H9 (cell line): ENCODE measurements around the gene STK10. TPM values are rescaled to one million over a fixed set of nuclear protein-coding genes. Genes with fewer than 3 reads are reported as not detected.

Source experiments
- DNase-seq: peaks from one replicate; pipeline ENCODE4 v3.0.0-alpha.2; 2017
- H2AFZ ChIP-seq: one replicate; pipeline ENCODE4 v1.6.1; 2013; ENCODE audit warnings: mild to moderate bottlenecking, low read length, control low read depth, moderate library complexity
- H2AK5ac ChIP-seq: 2 replicates; pipeline ENCODE4 v1.6.1; 2013; ENCODE audit warnings: low read length, control low read depth, mixed read lengths; ENCODE audit not compliant: insufficient read length
- H2BK120ac ChIP-seq: one replicate; pipeline ENCODE4 v1.6.1; 2013; ENCODE audit warnings: low read depth, mild to moderate bottlenecking, low read length, control low read depth, inconsistent platforms; ENCODE audit not compliant: poor library complexity, severe bottlenecking
- H2BK12ac ChIP-seq: 2 replicates; pipeline ENCODE4 v1.6.1; 2013; ENCODE audit warnings: low read length, control low read depth, mixed read lengths, low read depth; ENCODE audit not compliant: insufficient read length
- H2BK15ac ChIP-seq: 2 replicates; pipeline ENCODE4 v1.6.1; 2013; ENCODE audit warnings: low read depth, low read length, control low read depth
- H2BK20ac ChIP-seq: one replicate; pipeline ENCODE4 v1.6.1; 2013; ENCODE audit warnings: low read depth, mild to moderate bottlenecking, low read length, control low read depth, inconsistent platforms; ENCODE audit not compliant: poor library complexity, severe bottlenecking
- H2BK5ac ChIP-seq: 2 replicates; pipeline ENCODE4 v1.6.1; 2013; ENCODE audit warnings: low read length, control low read depth, mixed read lengths; ENCODE audit not compliant: insufficient read length
- H3K14ac ChIP-seq: 2 replicates; pipeline ENCODE4 v1.6.1; 2013; ENCODE audit warnings: low read length, control low read depth; ENCODE audit not compliant: insufficient read depth
- H3K18ac ChIP-seq: 2 replicates; pipeline ENCODE4 v1.6.1; 2013; ENCODE audit warnings: low read depth, mild to moderate bottlenecking, mixed read lengths, low read length, control low read depth; ENCODE audit not compliant: insufficient read length
- H3K23ac ChIP-seq: 2 replicates; pipeline ENCODE4 v1.6.1; 2013; ENCODE audit warnings: low read length, control low read depth, mixed read lengths, low read depth; ENCODE audit not compliant: insufficient read length
- H3K23me2 ChIP-seq: 2 replicates; pipeline ENCODE4 v1.6.1; 2013; ENCODE audit warnings: low read depth, mild to moderate bottlenecking, mixed read lengths, low read length, control low read depth; ENCODE audit not compliant: insufficient read length, poor library complexity, severe bottlenecking
- H3K27ac ChIP-seq: 2 replicates; pipeline ENCODE4 v1.5.1; 2013; ENCODE audit warnings: low read length, control low read depth, mixed read lengths, low read depth; ENCODE audit not compliant: insufficient read length
- H3K27me3 ChIP-seq: 2 replicates; pipeline ENCODE4 v1.6.1; 2013; ENCODE audit warnings: low read length, control low read depth, inconsistent platforms; ENCODE audit not compliant: insufficient read depth
- H3K4ac ChIP-seq: 2 replicates; pipeline ENCODE4 v1.6.1; 2013; ENCODE audit warnings: low read depth, mild to moderate bottlenecking, control low read depth, inconsistent platforms, low read length, moderate library complexity
- H3K4me1 ChIP-seq: 2 replicates; pipeline ENCODE4 v1.6.1; 2013; ENCODE audit warnings: low read length, control low read depth, inconsistent platforms; ENCODE audit not compliant: insufficient read depth
- H3K4me2 ChIP-seq: 2 replicates; pipeline ENCODE4 v1.6.1; 2013; ENCODE audit warnings: low read length, control low read depth, mixed read lengths; ENCODE audit not compliant: insufficient read length, insufficient read depth
- H3K56ac ChIP-seq: 2 replicates; pipeline ENCODE4 v1.6.1; 2013; ENCODE audit warnings: low read depth, mild to moderate bottlenecking, mixed read lengths, low read length, control low read depth; ENCODE audit not compliant: insufficient read length
- H3K79me1 ChIP-seq: 2 replicates; pipeline ENCODE4 v1.6.1; 2013; ENCODE audit warnings: low read depth, mild to moderate bottlenecking, moderate library complexity, low read length, control low read depth, inconsistent platforms; ENCODE audit not compliant: insufficient read depth, poor library complexity, severe bottlenecking
- H3K79me2 ChIP-seq: 2 replicates; pipeline ENCODE4 v1.6.1; 2013; ENCODE audit warnings: low read length, control low read depth, inconsistent platforms; ENCODE audit not compliant: insufficient read depth
- H3K9ac ChIP-seq: 2 replicates; pipeline ENCODE4 v1.6.1; 2013; ENCODE audit warnings: low read length, control low read depth, mixed read lengths; ENCODE audit not compliant: insufficient read length; ENCODE audit errors: extremely low read depth
- H3K9me3 ChIP-seq: one replicate; pipeline ENCODE4 v1.6.1; 2013; ENCODE audit warnings: low read depth, low read length, inconsistent platforms; ENCODE audit not compliant: control insufficient read depth
- H3T11ph ChIP-seq: one replicate; pipeline ENCODE4 v1.6.1; 2013; ENCODE audit warnings: mild to moderate bottlenecking, low read length, control low read depth, inconsistent platforms
- H4K20me1 ChIP-seq: one replicate; pipeline ENCODE4 v1.6.1; 2013; ENCODE audit not compliant: control insufficient read depth, insufficient read length, insufficient read depth
- H4K5ac ChIP-seq: 2 replicates; pipeline ENCODE4 v1.6.1; 2013; ENCODE audit warnings: low read depth, mild to moderate bottlenecking, mixed read lengths, low read length, control low read depth; ENCODE audit not compliant: insufficient read length
- H4K8ac ChIP-seq: replicated peaks from 2 replicates; pipeline ENCODE4 v1.6.1; 2013; ENCODE audit warnings: low read length, control low read depth, mixed read lengths, low read depth; ENCODE audit not compliant: insufficient read length
- H4K91ac ChIP-seq: 2 replicates; pipeline ENCODE4 v1.6.1; 2013; ENCODE audit warnings: low read depth, mild to moderate bottlenecking, moderate library complexity, mixed read lengths, low read length, control low read depth; ENCODE audit not compliant: insufficient read length
- H3K27ac Mint-ChIP-seq, 3 experiments: 2 replicates in 2 of 3; 3 replicates in 1 of 3; pipeline ENCODE4 v1.8.0; 2020 to 2021; ENCODE audit warnings: mixed read lengths in 3 of 3, mild to moderate bottlenecking in 1 of 3, moderate library complexity in 1 of 3
- H3K27me3 Mint-ChIP-seq: 2 replicates; pipeline ENCODE4 v1.8.0; 2021; ENCODE audit warnings: low read depth, mild to moderate bottlenecking, moderate library complexity, mixed read lengths
- H3K36me3 Mint-ChIP-seq, 3 experiments: 2 replicates in 2 of 3; 3 replicates in 1 of 3; pipeline ENCODE4 v1.8.0; 2020 to 2021; ENCODE audit warnings: low read depth in 3 of 3, mixed read lengths in 3 of 3; ENCODE audit not compliant: insufficient read depth in 1 of 3
- H3K4me1 Mint-ChIP-seq, 2 experiments: 2 replicates each; pipeline ENCODE4 v1.8.0; 2020; ENCODE audit warnings: mixed read lengths in 2 of 2
- H3K4me3 Mint-ChIP-seq, 2 experiments: 2 replicates in 1 of 2; 3 replicates in 1 of 2; pipeline ENCODE4 v1.8.0; 2020 to 2021; ENCODE audit warnings: mild to moderate bottlenecking in 2 of 2, mixed read lengths in 2 of 2, moderate library complexity in 1 of 2
- H3K9me3 Mint-ChIP-seq, 2 experiments: 2 replicates in 1 of 2; 3 replicates in 1 of 2; pipeline ENCODE4 v1.8.0; 2020; ENCODE audit warnings: mild to moderate bottlenecking in 2 of 2, mixed read lengths in 2 of 2, moderate library complexity in 1 of 2
- CTCF ChIP-seq: fragments of 200-600 bp; sonication (generic); conservative IDR thresholded peaks from 3 replicates; pipeline ENCODE4 v1.8.0; 2021; ENCODE audit warnings: antibody characterized with exemption, mild to moderate bottlenecking
- WGBS: extraction: QIAGEN DNeasy Blood & Tissue Kit; methylation state at CpG from one replicate; pipeline ENCODE4 v1.1.7; 2013; ENCODE audit warnings: missing lambda C conversion rate, low lambda C conversion rate, mixed read lengths; ENCODE audit not compliant: insufficient read length; ENCODE audit errors: extremely low coverage; 5-methylcytosine and 5-hydroxymethylcytosine counted together
- total RNA-seq: library from RNA; stranded (reverse); gene quantifications from 2 replicates; pipeline ENCODE4 v1.2.1, GENCODE V29; 2021

The STK10 gene
- total RNA-seq, 1 experiment from 2014 or later = 14.6 TPM

DNA sequence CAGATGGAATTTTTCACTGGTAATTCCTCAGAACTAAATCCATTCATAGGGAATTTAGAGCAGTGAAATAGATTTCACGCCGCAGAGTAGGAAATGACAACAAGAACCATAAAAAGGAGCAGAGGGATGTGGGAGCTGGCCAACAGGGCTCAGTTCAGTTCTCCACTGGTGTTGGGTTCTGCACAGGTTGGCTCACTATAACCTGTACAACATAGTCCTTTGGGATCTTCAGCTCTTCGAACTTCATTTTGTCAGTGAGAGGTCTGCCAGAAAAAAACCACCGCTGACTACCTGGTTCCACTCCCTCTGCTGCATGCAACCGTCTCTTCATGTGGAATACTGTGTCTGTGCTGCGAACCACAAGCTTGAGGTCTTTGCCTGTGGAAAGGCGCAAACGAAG, 23.7 kb upstream of the STK10 start:
- Histone ChIP-seq H4K91ac (no peak overlapping the region), H3K56ac (no peak overlapping the region), H3K4me1 (no peaks in the 10 kb centered on the region), H2BK12ac (no peak overlapping the region), H3K27ac (no peak overlapping the region), H3K9ac (no peak overlapping the region), H3T11ph (no peak overlapping the region), H3K79me2 (no peaks in the 10 kb centered on the region; the same call in 1 of the 2 replicates), H2BK120ac (no peak overlapping the region), H4K5ac (no peak overlapping the region), H3K18ac (no peak overlapping the region), H4K8ac (no peak overlapping the region), H2AFZ (no peak overlapping the region), H3K23me2 (no peaks in the 10 kb centered on the region), H3K23ac (no peak overlapping the region), H3K4me2 (no peak overlapping the region), H3K27me3 (no peaks in the 10 kb centered on the region), H4K20me1 (no peaks in the 10 kb centered on the region), H2BK15ac (no peak overlapping the region), H3K79me1 (peaks cover 7% of the 10 kb centered on the region), H3K4ac (no peak overlapping the region), H2BK5ac (no peak overlapping the region), H3K9me3 (no peaks in the 10 kb centered on the region), H2BK20ac (no peak overlapping the region), H3K14ac (no peak overlapping the region), H2AK5ac (no peak overlapping the region)
- H3K27ac Mint-ChIP-seq = no peak overlapping the region
- H3K4me3 Mint-ChIP-seq = no peak overlapping the region
- no peaks in the 10 kb centered on the region for H3K9me3 Mint-ChIP-seq
- H3K27me3 Mint-ChIP-seq = no peaks in the 10 kb centered on the region
- 0 out of 4 replicates have a peak, but pooled peaks cover 0 to 2% of the 10 kb centered on the region in 2 experiments for H3K4me1 Mint-ChIP-seq
- no peak for DNase-seq
- H3K36me3 Mint-ChIP-seq = peaks cover 13 to 55% (median 55%) of the 10 kb centered on the region in 3 experiments; a peak in 6 of 7 replicates
- whole genome bisulfite sequencing = no CpG with 5 or more reads among the region's 8 CpGs
- TF ChIP-seq CTCF = no peak
